T-helper 1 cell treated with Interleukin-12 subunit alpha and Interleukin-12 subunit beta and Interleukin-4 antibody, amounts not matched to agents 30 μg/mL and 1 μg/mL, for 36 hours (primary cell): ENCODE measurements around the gene CASZ1.

ENCODE experiments used
- H3K27ac Mint-ChIP-seq: one replicate; pipeline ENCODE4 v1.8.0; 2021; ENCODE audit warnings: mild to moderate bottlenecking, mixed read lengths
- H3K27me3 Mint-ChIP-seq: one replicate; pipeline ENCODE4 v1.8.0; 2021; ENCODE audit warnings: low read depth, mixed read lengths
- H3K36me3 Mint-ChIP-seq: one replicate; pipeline ENCODE4 v1.8.0; 2021; ENCODE audit warnings: low read depth, mixed read lengths
- H3K4me1 Mint-ChIP-seq: one replicate; pipeline ENCODE4 v1.8.0; 2021; ENCODE audit warnings: low read depth, mixed read lengths
- H3K4me3 Mint-ChIP-seq: one replicate; pipeline ENCODE4 v1.8.0; 2021; ENCODE audit warnings: mild to moderate bottlenecking, moderate library complexity, mixed read lengths
- H3K9me3 Mint-ChIP-seq: one replicate; pipeline ENCODE4 v1.8.0; 2021; ENCODE audit warnings: mixed read lengths

Gene CASZ1

GRCh38 chr1:10829067-10829818 lies 32.8 kb upstream of the CASZ1 start:
- H3K36me3 Mint-ChIP-seq = no peaks in the 10 kb centered on the region
- H3K27me3 Mint-ChIP-seq = peaks cover 18% of the 10 kb centered on the region
- no peak overlapping the region for H3K4me3 Mint-ChIP-seq
- no peak overlapping the region for H3K27ac Mint-ChIP-seq
- peaks cover 6% of the 10 kb centered on the region for H3K9me3 Mint-ChIP-seq
- no peaks in the 10 kb centered on the region for H3K4me1 Mint-ChIP-seq

DNA sequence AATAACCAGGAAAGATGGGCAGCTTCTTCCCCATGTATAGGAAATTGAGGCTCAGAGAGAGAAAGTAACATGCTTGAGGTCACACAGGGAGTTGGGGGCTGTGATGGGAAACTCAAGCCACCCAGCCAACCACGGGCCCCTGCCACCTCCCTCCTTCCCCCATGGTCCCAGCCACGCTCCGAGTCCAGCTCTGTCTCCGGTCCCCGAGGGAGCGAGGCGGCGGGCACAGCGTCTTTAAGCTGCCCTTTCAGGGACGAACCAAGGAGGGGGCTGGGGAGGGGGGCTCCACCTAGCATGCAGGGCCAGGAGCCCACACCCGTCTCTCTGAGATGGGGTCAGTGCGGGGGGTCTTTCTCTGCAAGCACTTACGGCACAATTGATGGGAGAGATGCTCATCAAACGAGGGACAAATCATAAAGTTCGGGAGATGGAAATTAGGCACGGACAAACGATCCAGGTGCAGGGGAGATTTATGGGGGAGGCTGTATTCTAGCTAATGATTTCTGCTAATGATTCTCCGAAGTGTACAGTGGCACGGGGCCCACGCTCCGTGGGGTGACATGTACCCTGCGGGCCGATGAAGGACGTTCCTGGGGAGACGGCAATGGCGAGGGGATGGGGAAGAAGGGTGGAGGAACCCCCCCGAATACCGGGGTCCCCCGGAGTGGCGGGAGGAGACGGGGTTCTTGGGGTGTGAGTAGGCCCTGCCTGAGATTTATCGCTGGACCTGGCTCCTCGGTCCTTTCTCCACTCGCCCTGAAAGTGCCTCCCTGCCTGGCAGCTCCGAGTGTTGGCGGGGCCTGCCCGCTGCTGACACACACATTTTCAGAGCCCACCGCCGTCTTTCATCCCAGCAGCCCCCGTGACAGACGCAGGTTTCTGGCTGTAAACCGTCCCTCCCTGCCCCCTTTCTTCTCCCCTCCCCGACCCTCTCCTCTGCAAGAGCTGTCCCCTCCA lies 31.2 kb upstream of the CASZ1 start:
- no peaks in the 10 kb centered on the region for H3K4me1 Mint-ChIP-seq
- no peaks in the 10 kb centered on the region for H3K9me3 Mint-ChIP-seq
- no peaks in the 10 kb centered on the region for H3K36me3 Mint-ChIP-seq
- H3K27ac Mint-ChIP-seq = no peak overlapping the region
- H3K4me3 Mint-ChIP-seq = no peak overlapping the region
- peaks cover 12% of the 10 kb centered on the region for H3K27me3 Mint-ChIP-seq

GRCh38 chr1:10825592-10825991 lies 29.1 kb upstream of the CASZ1 start:
- Mint-ChIP-seq H3K27ac (no peak overlapping the region), H3K4me1 (no peaks in the 10 kb centered on the region), H3K9me3 (no peaks in the 10 kb centered on the region), H3K36me3 (no peaks in the 10 kb centered on the region), H3K27me3 (peaks cover 7% of the 10 kb centered on the region), H3K4me3 (no peak overlapping the region)

- H3K4me1 Mint-ChIP-seq = no peaks in the 10 kb centered on the region
- no peak overlapping the region for H3K27ac Mint-ChIP-seq
- peaks cover 3% of the 10 kb centered on the region for H3K27me3 Mint-ChIP-seq
- H3K36me3 Mint-ChIP-seq = no peaks in the 10 kb centered on the region
- no peak overlapping the region for H3K4me3 Mint-ChIP-seq
- H3K9me3 Mint-ChIP-seq = no peaks in the 10 kb centered on the region
Measured at GRCh38 chr1:10824821-10825540, 28.5 kb upstream of the CASZ1 start.

- Mint-ChIP-seq H3K9me3 (no peaks in the 10 kb centered on the region), H3K4me1 (no peaks in the 10 kb centered on the region), H3K27ac (no peak overlapping the region), H3K27me3 (no peaks in the 10 kb centered on the region), H3K36me3 (no peaks in the 10 kb centered on the region), H3K4me3 (no peak overlapping the region)
Measured at GRCh38 chr1:10823000-10823401, 26.6 kb upstream of the CASZ1 start.

DNA sequence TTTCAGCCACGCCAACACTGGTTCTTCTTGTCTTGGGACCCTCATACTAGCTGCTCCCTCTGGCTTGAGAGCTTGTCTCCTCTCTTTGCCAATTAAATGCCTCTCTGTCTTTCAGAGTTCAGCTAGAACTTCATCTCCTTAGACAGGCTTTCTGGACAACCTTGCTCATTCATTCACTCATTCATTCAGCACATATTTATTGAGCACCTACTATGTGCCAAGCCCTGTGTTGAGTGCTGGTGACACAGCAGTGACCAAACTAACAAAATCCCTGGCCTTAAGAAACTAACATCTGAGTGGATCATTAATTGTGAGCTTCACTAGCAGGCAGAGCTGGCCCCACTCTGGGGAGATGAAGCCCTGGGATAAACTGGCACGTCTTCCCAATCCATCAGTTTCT lies 24.9 kb upstream of the CASZ1 start:
- Mint-ChIP-seq H3K4me1 (no peaks in the 10 kb centered on the region), H3K4me3 (no peak overlapping the region), H3K27me3 (no peaks in the 10 kb centered on the region), H3K9me3 (no peaks in the 10 kb centered on the region), H3K27ac (no peak overlapping the region), H3K36me3 (no peaks in the 10 kb centered on the region)

- no peaks in the 10 kb centered on the region for H3K4me1 Mint-ChIP-seq
- no peak overlapping the region for H3K27ac Mint-ChIP-seq
- H3K9me3 Mint-ChIP-seq = no peaks in the 10 kb centered on the region
- H3K36me3 Mint-ChIP-seq = no peaks in the 10 kb centered on the region
- no peak overlapping the region for H3K4me3 Mint-ChIP-seq
- no peaks in the 10 kb centered on the region for H3K27me3 Mint-ChIP-seq
Measured at GRCh38 chr1:10820422-10820821, 24.0 kb upstream of the CASZ1 start.

DNA sequence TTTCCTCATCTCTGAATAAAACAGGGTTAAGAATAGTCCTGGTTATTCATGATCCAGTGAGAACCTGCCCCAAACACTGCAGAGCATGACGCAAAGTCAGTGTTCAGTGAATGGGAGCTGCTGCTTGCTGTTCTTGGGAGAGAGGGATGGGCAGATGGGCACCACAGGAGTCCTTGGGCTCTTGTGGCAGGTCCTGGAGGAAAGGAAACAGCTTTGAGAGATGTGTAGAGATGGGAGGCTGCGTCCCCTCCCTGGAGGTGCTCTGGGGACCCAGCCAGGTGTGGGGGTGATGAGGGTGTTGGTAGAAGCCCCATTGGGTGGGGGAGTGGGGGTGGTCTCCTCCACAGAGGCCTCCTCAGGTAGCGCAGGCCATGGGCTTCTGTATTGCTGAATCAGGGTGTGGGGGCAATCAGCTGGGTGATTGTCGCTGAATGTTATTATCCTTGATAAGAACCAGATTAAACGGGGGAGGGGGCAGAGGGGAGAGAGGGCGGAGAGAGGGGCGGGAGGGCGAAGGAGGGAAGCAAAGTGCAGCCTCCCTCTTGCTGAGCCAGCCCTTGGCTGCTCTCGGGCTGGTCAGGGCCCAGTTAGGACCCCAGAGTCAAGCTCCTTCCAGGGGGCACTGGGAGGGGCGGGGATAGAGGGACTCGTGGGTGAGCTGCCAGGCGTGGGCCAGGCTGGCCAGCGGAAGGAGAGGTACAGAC lies 22.9 kb upstream of the CASZ1 start:
- Mint-ChIP-seq H3K4me1 (no peaks in the 10 kb centered on the region), H3K27me3 (no peaks in the 10 kb centered on the region), H3K27ac (no peak overlapping the region), H3K4me3 (no peak overlapping the region), H3K9me3 (no peaks in the 10 kb centered on the region), H3K36me3 (no peaks in the 10 kb centered on the region)

- H3K27me3 Mint-ChIP-seq = no peaks in the 10 kb centered on the region
- no peaks in the 10 kb centered on the region for H3K4me1 Mint-ChIP-seq
- H3K9me3 Mint-ChIP-seq = no peaks in the 10 kb centered on the region
- H3K36me3 Mint-ChIP-seq = no peaks in the 10 kb centered on the region
- no peak overlapping the region for H3K27ac Mint-ChIP-seq
- no peak overlapping the region for H3K4me3 Mint-ChIP-seq
Measured at GRCh38 chr1:10818262-10819197, 22.1 kb upstream of the CASZ1 start.

GRCh38 chr1:10816743-10817369 lies 20.4 kb upstream of the CASZ1 start:
- no peaks in the 10 kb centered on the region for H3K36me3 Mint-ChIP-seq
- no peak overlapping the region for H3K27ac Mint-ChIP-seq
- no peaks in the 10 kb centered on the region for H3K9me3 Mint-ChIP-seq
- H3K27me3 Mint-ChIP-seq = no peaks in the 10 kb centered on the region
- no peaks in the 10 kb centered on the region for H3K4me1 Mint-ChIP-seq
- H3K4me3 Mint-ChIP-seq = no peak overlapping the region

DNA sequence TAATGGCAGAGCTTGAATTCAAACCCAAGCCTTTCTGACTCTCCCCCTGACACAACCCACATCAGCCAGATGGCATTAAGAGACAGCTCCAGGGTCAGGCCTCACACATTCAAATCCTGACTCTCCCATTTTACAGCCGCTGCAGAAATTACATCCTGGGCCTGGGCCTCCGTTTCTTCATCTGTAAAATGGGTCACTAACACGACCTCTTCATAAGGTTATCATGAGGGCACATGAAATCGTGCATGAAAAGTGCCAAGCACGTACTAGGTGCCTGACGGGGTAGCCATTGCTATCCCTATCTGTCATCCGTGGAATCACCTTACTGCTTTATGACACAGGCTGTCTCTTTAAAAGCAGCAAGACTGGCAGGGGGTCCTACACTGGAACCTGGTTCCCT lies 19.8 kb upstream of the CASZ1 start:
- Mint-ChIP-seq H3K27me3 (no peaks in the 10 kb centered on the region), H3K9me3 (no peaks in the 10 kb centered on the region), H3K27ac (no peak overlapping the region), H3K4me1 (no peaks in the 10 kb centered on the region), H3K36me3 (no peaks in the 10 kb centered on the region), H3K4me3 (no peak overlapping the region)

GRCh38 chr1:10815858-10816195 lies 19.4 kb upstream of the CASZ1 start:
- Mint-ChIP-seq H3K27ac (no peak overlapping the region), H3K9me3 (no peaks in the 10 kb centered on the region), H3K36me3 (no peaks in the 10 kb centered on the region), H3K27me3 (no peaks in the 10 kb centered on the region), H3K4me3 (no peak overlapping the region), H3K4me1 (no peaks in the 10 kb centered on the region)
